Panc1 (cell line): ENCODE data around the gene TLR3.

Experiments used
- CTCF ChIP-seq: fragments of 450-650 bp; IDR thresholded peaks from 2 replicates; pipeline ENCODE4 v1.5.1; 2017; ENCODE audit warnings: mild to moderate bottlenecking
- POLR2AphosphoS5 ChIP-seq: IDR thresholded peaks from 2 replicates; pipeline ENCODE4 v1.6.1; 2012; ENCODE audit warnings: mild to moderate bottlenecking, low read depth, low read length, moderate library complexity
- SIN3A ChIP-seq: IDR thresholded peaks from 2 replicates; pipeline ENCODE4 v1.6.1; 2012; ENCODE audit warnings: low read depth, mild to moderate bottlenecking, low read length, moderate library complexity, borderline replicate concordance; ENCODE audit not compliant: insufficient read depth
- TCF7L2 ChIP-seq: IDR thresholded peaks from 2 replicates; pipeline ENCODE4 v1.6.1; 2011; ENCODE audit warnings: mild to moderate bottlenecking, low read depth, low read length, inconsistent platforms
- TF ChIP-seq, protein P1 (sequence below), 2 experiments: IDR thresholded peaks; 2 replicates each; pipeline ENCODE4 v1.6.1; 2011 to 2012; ENCODE audit warnings: low read depth in 2 of 2, control low read depth in 1 of 2, low read length in 1 of 2, mild to moderate bottlenecking in 1 of 2, moderate library complexity in 1 of 2; ENCODE audit not compliant: insufficient read depth in 1 of 2

GRCh38 chr4:186134861-186135260 is 65.9 kb downstream of the TLR3 start:
- TF ChIP-seq POLR2AphosphoS5 (no peak), CTCF (no peak), SIN3A (no peak), TCF7L2 (no peak)
- TF ChIP-seq, protein P1, sequence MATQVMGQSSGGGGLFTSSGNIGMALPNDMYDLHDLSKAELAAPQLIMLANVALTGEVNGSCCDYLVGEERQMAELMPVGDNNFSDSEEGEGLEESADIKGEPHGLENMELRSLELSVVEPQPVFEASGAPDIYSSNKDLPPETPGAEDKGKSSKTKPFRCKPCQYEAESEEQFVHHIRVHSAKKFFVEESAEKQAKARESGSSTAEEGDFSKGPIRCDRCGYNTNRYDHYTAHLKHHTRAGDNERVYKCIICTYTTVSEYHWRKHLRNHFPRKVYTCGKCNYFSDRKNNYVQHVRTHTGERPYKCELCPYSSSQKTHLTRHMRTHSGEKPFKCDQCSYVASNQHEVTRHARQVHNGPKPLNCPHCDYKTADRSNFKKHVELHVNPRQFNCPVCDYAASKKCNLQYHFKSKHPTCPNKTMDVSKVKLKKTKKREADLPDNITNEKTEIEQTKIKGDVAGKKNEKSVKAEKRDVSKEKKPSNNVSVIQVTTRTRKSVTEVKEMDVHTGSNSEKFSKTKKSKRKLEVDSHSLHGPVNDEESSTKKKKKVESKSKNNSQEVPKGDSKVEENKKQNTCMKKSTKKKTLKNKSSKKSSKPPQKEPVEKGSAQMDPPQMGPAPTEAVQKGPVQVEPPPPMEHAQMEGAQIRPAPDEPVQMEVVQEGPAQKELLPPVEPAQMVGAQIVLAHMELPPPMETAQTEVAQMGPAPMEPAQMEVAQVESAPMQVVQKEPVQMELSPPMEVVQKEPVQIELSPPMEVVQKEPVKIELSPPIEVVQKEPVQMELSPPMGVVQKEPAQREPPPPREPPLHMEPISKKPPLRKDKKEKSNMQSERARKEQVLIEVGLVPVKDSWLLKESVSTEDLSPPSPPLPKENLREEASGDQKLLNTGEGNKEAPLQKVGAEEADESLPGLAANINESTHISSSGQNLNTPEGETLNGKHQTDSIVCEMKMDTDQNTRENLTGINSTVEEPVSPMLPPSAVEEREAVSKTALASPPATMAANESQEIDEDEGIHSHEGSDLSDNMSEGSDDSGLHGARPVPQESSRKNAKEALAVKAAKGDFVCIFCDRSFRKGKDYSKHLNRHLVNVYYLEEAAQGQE (IDR thresholded peaks at IDR 0.05; ENCODE audit: insufficient read depth in 1 of 2, low read depth in 2 of 2, low read length in 1 of 2) = no peak
